SK-N-MC (cell line): ENCODE measurements around the gene SEPSECS.

Source experiments
- DNase-seq: peaks from one replicate; pipeline ENCODE4 v3.0.0-alpha.2; 2011; ENCODE audit warnings: low read depth, low spot score
- H3K27ac ChIP-seq: fragments of 200-600 bp; sonication (generic); 2 replicates; pipeline ENCODE4 v1.5.1; 2016; ENCODE audit warnings: mixed run types
- H3K36me3 ChIP-seq: fragments of 200-600 bp; sonication (generic); 2 replicates; pipeline ENCODE4 v1.6.1; 2017; ENCODE audit warnings: antibody characterized with exemption, low read length, mixed read lengths; ENCODE audit not compliant: insufficient read depth
- H3K4me3 ChIP-seq: fragments of 200-600 bp; sonication (generic); 2 replicates; pipeline ENCODE4 v1.5.1; 2016
- H3K9ac ChIP-seq: fragments of 200-600 bp; sonication (generic); 2 replicates; pipeline ENCODE4 v1.8.0; 2017; ENCODE audit warnings: mixed run types, mixed read lengths; ENCODE audit not compliant: insufficient read length
- H3K9me3 ChIP-seq: fragments of 200-600 bp; sonication (generic); 2 replicates; pipeline ENCODE4 v1.6.1; 2017; ENCODE audit warnings: low read depth, mild to moderate bottlenecking, antibody characterized with exemption, low read length, moderate library complexity, mixed read lengths
- EZH2 ChIP-seq: fragments of 200-600 bp; sonication (generic); IDR thresholded peaks from one replicate; pipeline ENCODE4 v1.6.1; 2017; ENCODE audit warnings: antibody characterized with exemption
- FOXP2 ChIP-seq: optimal IDR thresholded peaks from 2 replicates; pipeline ENCODE3; 2011; ENCODE audit warnings: mild to moderate bottlenecking, moderate library complexity; ENCODE audit not compliant: insufficient read depth; ENCODE audit errors: extremely low read length, control extremely low read depth
- POLR2AphosphoS5 ChIP-seq: IDR thresholded peaks from 2 replicates; pipeline ENCODE4 v1.6.1; 2012; ENCODE audit warnings: mild to moderate bottlenecking, low read depth, low read length, borderline replicate concordance

The SEPSECS gene

GRCh38 chr4:25144870-25145481 lies 15.3 kb downstream of the SEPSECS start:
- Histone ChIP-seq H3K4me3 (no peak overlapping the region), H3K9ac (no peak overlapping the region), H3K36me3 (no peaks in the 10 kb centered on the region), H3K27ac (no peak overlapping the region), H3K9me3 (no peaks in the 10 kb centered on the region)
- no peak for TF ChIP-seq FOXP2
- TF ChIP-seq EZH2, result no peak
- TF ChIP-seq POLR2AphosphoS5, result no peak
- no peak for DNase-seq

DNA sequence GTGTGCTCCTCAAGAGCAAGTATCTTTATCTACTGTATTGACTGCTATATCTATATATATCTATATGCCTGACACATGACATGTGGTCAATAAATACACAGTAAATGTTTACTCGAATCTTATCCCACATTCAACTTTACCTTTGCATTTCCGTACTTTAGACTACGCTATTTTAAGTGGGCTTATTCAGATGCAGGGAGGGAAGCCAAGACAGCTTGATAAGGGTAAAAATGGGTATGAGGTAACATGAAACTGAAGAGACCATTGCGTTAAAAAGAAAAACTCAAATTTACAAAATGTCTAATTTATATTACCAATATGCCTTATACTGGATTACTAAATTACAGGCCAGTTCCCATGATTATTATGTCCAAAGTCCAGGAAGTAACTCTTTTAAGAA lies 17.8 kb downstream of the SEPSECS start:
- TF ChIP-seq FOXP2 (no peak), EZH2 (no peak), POLR2AphosphoS5 (no peak)
- H3K9me3 ChIP-seq, result no peaks in the 10 kb centered on the region
- no peaks in the 10 kb centered on the region for H3K36me3 ChIP-seq
- no peak for DNase-seq
- no peak overlapping the region for H3K27ac ChIP-seq
- H3K9ac ChIP-seq, result no peak overlapping the region
- H3K4me3 ChIP-seq, result no peak overlapping the region

DNA sequence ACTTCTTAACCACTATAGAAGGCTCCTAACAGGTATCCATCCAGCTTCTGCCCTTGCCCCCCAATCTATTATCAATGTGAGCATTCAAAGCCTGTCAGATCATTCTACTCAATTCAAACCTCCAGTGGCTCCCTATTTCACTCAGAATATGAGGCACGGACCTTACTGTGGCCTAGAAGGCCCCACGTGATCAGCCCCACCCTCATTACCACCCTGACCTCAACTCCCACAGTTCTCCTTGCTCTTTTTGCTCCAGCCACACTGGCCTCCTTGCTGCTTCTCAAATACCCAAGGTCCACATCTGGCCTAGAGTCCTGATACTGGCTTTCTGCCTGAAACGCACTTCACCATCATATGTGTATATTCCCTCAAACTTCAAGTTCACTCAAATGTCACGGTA lies 18.7 kb downstream of the SEPSECS start:
- TF ChIP-seq FOXP2 (no peak), EZH2 (no peak), POLR2AphosphoS5 (no peak)
- H3K9me3 ChIP-seq, result no peaks in the 10 kb centered on the region
- no peak for DNase-seq
- H3K27ac ChIP-seq, result no peak overlapping the region
- H3K4me3 ChIP-seq, result no peak overlapping the region
- no peaks in the 10 kb centered on the region for H3K36me3 ChIP-seq
- no peak overlapping the region for H3K9ac ChIP-seq

DNA sequence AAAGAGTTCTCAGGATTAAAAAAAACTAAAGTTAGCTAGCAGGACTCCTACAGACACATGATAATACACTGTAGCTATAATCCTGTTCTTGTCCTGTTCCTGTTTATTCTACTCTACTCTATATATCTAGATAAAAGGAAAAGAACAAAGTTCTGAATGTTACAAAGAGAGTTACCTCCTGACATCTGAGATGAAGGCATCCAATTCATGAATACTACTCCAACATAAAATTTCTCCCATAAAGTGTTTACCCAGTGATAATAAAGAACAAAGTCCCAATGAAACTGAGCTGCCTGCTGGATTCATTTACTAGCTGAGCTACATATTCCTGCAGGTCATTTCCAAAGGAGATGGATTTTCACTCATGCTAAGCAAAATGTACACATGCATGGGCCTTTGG lies 27.1 kb downstream of the SEPSECS start:
- no peak overlapping the region for H3K27ac ChIP-seq
- H3K9ac ChIP-seq, result no peak overlapping the region
- no peaks in the 10 kb centered on the region for H3K9me3 ChIP-seq
- H3K36me3 ChIP-seq, result no peaks in the 10 kb centered on the region
- no peak overlapping the region for H3K4me3 ChIP-seq
- no peak for DNase-seq
- TF ChIP-seq FOXP2 (no peak), POLR2AphosphoS5 (no peak), EZH2 (no peak)

GRCh38 chr4:25131926-25132325 lies 28.3 kb downstream of the SEPSECS start:
- Histone ChIP-seq H3K9ac (no peak overlapping the region), H3K27ac (no peak overlapping the region), H3K4me3 (no peak overlapping the region), H3K36me3 (no peaks in the 10 kb centered on the region), H3K9me3 (no peaks in the 10 kb centered on the region)
- no peak for DNase-seq
- TF ChIP-seq FOXP2, result no peak
- no peak for TF ChIP-seq POLR2AphosphoS5
- TF ChIP-seq EZH2, result no peak

DNA sequence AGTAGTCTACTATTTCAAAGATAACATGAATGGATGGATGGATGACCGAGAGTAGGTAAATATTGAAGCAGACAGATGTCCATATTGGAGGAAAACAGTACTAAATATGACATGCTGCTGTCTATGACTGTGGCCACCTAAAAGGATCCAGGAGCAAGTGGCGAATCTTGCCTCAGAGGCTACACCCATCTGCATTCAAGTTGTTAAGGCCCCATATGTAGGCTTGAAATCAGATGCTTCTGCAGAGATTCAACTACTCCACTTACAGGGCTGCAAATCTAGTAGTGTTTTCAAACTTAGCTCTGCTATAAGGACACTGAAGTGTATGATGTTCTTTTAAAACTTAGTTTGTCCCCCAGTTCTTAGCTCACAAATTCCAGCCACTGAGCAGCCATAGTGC lies 28.9 kb downstream of the SEPSECS start:
- TF ChIP-seq EZH2, result no peak
- TF ChIP-seq POLR2AphosphoS5, result no peak
- TF ChIP-seq FOXP2, result no peak
- no peak overlapping the region for H3K4me3 ChIP-seq
- H3K9ac ChIP-seq, result no peak overlapping the region
- H3K36me3 ChIP-seq, result no peaks in the 10 kb centered on the region
- no peak overlapping the region for H3K27ac ChIP-seq
- no peaks in the 10 kb centered on the region for H3K9me3 ChIP-seq
- DNase-seq, result no peak

DNA sequence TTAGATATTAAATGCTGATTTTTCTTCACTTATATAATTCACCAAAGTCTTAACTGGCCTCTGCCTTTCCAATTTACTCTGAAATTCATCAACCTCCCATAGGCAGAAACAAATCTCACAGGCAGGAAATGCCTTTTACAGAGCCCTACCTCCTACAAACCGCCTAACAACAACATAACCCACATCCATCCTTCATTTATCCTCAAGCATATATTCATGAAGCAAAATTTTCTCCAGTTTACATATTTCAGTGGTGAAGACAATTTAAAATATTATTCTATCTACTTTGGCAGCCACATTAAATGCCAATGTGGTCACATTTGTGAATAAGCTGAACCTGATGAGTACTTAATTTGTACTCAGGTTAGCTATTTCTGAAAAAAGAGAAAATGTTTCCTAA lies 30.3 kb downstream of the SEPSECS start:
- Histone ChIP-seq H3K9me3 (no peaks in the 10 kb centered on the region), H3K4me3 (no peak overlapping the region), H3K27ac (peak overlapping the region; percentile 25; the same call in 1 of the 2 replicates), H3K9ac (no peak overlapping the region), H3K36me3 (no peaks in the 10 kb centered on the region)
- DNase-seq, result no peak
- TF ChIP-seq POLR2AphosphoS5, result no peak
- no peak for TF ChIP-seq FOXP2
- TF ChIP-seq EZH2, result no peak

GRCh38 chr4:25128671-25129070 lies 31.6 kb downstream of the SEPSECS start:
- DNase-seq, result peak; percentile 8
- H3K36me3 ChIP-seq, result no peaks in the 10 kb centered on the region
- no peak overlapping the region for H3K4me3 ChIP-seq
- H3K9ac ChIP-seq, result no peak overlapping the region
- no peak for TF ChIP-seq POLR2AphosphoS5
- TF ChIP-seq FOXP2, result no peak
- TF ChIP-seq EZH2, result no peak
- H3K9me3 ChIP-seq, result no peaks in the 10 kb centered on the region
- no peak overlapping the region for H3K27ac ChIP-seq

GRCh38 chr4:25123236-25123635 lies 37.0 kb downstream of the SEPSECS start:
- TF ChIP-seq FOXP2 (no peak), EZH2 (no peak), POLR2AphosphoS5 (no peak)
- Histone ChIP-seq H3K9ac (no peak overlapping the region), H3K36me3 (no peaks in the 10 kb centered on the region), H3K9me3 (no peaks in the 10 kb centered on the region), H3K27ac (no peak overlapping the region), H3K4me3 (no peak overlapping the region)
- no peak for DNase-seq
